Activated T-helper 1 cell treated with anti-CD3 and anti-CD28 coated beads, Interleukin-2, amount 50 U/mL, for 16 hours (primary cell): Measurements from ENCODE around the gene PSKH1.

Experiments
- DNase-seq, 2 donors: peaks; one replicate each; pipeline ENCODE4 v3.0.0-alpha.2; 2020; ENCODE audit warnings: low read depth in 1 of 2, low spot score in 1 of 2

Gene PSKH1

DNA sequence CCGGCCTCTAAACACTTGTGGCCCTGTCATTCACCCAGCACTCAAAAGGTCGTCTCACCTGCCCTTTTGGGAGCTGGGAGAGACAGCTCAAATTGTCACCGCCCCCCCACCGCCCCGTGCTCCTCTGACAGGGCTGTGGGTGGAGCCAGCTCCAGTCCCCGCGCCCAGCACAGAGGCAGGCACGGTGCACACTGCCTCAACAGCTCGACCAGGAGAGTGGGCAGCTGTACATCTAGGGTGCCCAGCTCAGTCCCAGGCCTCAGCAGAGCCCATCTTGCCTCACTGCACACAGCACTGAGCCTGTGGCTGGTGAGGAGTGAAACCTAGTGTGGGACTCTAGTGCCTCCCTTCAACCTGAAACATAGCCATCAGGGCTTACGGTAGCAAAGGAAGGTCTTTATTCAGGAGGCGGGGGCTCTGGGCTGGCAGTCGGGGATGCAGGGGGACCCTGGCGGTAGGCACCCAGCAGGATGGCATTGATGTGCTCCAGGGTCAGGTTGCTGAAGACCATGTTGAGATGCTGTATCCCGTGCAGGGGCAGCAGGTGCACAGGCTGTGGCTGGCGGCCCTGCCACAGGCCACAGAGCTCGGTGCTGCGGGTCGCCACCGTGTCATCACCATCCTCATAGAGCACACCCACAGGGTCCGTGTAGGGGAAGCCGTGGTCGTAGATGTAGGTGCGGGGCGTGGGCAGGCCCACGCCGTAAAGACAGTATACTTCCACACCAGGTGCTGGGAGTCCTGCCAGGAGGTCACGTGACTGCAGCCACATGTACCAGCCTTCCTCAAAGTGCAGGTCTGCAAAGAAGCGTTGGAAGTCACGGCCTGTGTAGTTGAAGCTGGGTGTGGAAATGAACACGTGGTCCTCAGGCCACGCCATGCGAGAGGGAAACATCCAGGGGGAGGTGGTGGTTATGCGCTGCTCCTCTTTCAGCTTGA lies 46.7 kb downstream of the PSKH1 start:
- DNase-seq = no peak

DNA sequence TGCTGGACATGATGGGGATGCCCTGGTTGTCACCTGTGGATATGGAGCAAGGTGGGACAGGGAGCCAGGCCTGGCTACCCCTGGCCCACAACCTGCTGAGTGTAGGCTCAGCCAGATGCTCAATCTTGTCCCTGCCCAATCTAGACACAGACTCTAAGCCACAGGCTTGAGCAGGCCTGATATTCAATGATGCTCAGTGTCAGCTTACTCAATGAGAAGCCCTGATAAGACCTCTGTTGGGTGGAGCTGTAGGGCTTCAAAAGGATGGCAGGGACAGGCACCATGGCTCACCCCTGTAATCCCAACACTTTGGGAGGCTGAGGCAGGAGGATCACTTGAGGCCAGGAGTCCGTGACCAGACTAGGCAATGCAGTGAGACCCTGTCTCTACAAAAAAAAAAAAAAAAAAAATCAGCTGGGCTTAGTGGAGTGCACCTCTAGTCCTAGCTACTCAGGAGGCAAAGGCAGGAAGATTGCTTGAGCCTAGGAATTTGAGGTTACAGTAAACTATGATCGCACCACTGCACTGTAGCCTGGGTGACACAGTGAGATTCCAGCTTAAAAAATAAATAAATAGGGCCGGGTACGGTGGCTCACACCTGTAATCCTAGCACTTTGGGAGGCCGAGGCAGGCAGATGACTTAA lies 47.5 kb downstream of the PSKH1 start:
- DNase-seq = no peak

GRCh38 chr16:67941469-67942199 lies 48.6 kb downstream of the PSKH1 start:
- DNase-seq = no peak

DNA sequence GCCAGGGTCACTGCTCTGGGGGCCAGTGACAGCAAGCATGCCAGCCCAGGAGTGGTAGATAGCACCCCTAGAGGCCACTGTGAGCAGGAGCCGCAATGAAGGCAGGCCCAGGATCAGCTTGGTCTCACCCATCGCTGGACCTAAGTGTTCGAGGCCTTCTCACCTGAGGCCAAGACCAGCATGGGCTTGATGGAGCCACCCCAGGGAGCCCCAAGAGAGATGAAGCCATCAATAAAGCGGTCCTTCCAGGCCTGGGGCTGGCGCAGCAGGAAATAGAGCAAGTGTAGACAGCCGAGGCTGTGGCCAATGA lies 49.1 kb downstream of the PSKH1 start:
- no peak for DNase-seq

DNA sequence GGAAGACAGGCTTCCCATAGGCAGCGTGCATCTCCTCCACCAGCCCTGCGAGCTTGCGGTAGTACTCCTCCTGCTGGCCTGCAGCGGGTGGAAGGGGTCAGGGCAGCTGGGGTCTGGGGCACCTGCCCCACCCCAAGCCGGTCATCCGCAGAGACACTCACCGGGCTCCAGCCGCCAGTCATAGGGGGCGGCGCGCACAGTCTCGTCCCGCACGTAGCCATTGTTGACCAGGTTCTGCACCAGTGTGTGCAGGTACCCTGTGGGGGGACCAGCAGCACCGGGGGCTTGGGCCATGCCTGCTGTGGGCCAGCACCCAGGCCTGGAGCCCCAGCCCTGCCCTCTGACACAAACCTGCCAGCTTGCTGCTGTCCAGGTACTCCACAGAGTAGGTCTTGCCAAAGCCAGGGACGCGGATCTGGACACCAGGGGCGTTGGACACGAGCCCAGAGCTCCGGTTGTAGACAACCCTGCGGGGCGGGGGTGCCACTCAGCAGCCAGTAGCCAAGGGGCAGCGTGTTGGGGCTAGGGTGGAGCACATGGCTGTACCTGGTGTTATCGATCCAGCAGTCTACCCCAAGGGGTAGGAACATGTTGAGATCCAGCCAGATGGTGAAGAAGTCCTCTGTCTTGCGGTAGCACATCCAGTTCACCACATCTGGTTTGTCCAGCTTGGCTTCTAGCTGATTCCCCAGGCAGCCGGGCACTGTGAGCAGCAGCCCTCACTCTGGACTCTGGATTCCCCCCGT lies 49.6 kb downstream of the PSKH1 start:
- DNase-seq = no peak

DNA sequence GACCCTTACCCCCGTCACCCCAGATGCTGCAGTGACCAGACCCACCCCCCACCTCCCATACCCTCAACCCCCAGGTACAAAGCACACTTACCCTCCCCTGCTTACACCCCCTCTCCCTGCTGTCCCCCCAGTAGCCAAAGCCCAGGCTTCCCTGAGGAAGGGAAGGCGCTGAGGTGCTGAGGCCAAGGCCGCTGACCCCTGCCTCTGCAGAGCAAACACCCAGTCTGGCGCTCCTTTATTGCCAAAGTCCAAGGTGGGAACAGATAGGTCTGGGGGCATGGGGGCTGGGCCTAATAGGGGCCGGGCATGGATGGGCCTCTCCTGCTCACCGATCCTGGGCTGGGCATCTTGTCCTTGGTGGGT lies 50.2 kb downstream of the PSKH1 start:
- no peak for DNase-seq

- DNase-seq = no peak
Observed at GRCh38 chr16:67943619-67944504, 50.8 kb downstream of the PSKH1 start, which contains the start of gene LCAT. TSS of gene LCAT (minus strand) at chr16:67944120. CDS start at chr16:67944101, 19 bp downstream.

DNA sequence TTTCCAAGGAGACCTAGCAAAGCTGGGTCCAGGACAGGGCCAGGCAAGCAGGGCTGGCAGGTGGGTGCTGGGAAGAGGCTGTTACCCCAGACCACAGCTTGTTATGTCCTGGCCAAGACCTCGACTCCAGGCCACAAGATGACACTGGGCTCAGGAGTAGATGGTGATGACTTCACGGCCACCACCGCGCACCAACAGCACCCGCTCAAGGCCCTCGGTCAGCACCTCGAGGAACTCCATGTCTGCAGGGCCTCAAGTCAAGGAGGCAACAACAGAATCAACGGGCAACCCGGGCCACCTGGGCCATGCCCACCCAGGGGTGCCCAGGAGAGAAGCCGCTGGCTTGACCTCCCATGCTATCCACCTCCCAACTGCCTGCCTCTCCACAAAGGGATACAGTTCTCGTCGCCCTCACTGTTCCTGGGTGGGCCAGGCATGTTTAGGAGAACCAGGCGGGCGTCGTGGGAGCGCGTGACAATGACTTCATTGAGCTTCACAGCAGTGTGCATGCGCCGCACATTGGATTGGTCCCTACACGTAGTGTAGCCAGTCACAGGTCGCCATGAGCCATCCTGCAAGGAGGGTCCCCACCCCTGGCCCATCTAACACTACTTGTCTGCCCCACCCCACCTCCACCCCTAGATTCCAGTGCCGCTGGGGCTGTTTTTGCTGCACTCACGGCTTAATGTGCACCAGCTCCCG lies 51.8 kb downstream of the PSKH1 start:
- DNase-seq = no peak

- DNase-seq = no peak
Observed at GRCh38 chr16:67945392-67945933, 52.4 kb downstream of the PSKH1 start.

- DNase-seq = no peak
Observed at GRCh38 chr16:67946128-67946569, 53.1 kb downstream of the PSKH1 start.

DNA sequence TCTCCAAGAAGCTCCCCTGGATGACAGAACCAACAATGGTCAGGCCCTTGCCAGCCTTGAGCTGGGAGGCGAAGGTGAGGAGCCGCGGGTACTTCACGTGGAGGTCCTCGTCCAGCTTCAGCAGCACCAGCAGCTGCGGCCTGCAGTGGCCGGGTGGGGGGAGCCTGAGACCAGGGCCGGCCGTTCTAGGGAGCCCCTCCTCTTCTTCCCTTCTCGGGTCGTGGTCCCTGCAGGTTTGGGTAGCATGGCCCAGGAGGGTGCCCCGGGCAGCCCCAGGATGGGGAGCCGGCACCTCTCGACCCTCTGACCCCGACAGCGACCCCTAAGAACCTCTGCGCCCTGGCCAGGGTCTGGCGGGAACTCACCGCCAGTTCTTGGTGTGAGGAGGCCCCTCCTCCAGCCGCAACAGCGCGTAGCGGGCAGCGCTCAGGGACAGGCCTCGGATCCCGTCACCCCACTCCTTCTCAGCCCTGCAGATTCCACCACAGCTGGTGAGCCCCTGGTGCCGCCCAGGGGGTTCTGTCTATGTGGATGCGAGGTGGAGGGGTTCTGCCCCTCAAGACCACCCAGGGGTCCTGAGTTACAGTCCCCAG lies 54.0 kb downstream of the PSKH1 start:
- no peak for DNase-seq

- DNase-seq = no peak
Observed at GRCh38 chr16:67948015-67948414, 55.0 kb downstream of the PSKH1 start.

- no peak for DNase-seq
Observed at GRCh38 chr16:67949645-67950044, 56.6 kb downstream of the PSKH1 start.

DNA sequence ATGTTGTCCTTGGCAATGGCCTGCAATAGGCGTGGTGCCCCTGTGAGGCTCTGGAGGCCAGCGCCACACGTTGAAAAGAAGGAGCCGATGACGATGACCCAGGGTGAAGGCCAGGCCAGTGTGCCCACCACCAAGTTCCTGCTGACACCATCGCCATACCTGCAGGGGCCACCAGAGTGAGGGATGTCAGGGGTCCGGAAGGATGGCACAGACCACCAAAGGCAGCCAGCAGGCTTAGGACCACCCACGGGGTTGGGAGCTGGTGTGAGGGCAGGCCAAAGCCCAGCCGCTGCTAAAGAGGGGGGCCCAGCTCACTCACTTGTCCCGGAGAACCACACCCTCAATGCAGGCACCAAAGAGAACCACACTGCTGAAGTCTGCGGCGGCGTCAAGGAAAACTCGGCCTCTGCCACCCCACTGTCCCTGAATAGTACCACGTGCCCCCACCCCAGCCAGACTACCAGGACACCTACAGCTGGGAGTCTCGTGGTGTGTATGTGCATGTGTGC lies 57.3 kb downstream of the PSKH1 start:
- DNase-seq = no peak

GRCh38 chr16:67951485-67951884 lies 58.4 kb downstream of the PSKH1 start:
- no peak for DNase-seq

DNA sequence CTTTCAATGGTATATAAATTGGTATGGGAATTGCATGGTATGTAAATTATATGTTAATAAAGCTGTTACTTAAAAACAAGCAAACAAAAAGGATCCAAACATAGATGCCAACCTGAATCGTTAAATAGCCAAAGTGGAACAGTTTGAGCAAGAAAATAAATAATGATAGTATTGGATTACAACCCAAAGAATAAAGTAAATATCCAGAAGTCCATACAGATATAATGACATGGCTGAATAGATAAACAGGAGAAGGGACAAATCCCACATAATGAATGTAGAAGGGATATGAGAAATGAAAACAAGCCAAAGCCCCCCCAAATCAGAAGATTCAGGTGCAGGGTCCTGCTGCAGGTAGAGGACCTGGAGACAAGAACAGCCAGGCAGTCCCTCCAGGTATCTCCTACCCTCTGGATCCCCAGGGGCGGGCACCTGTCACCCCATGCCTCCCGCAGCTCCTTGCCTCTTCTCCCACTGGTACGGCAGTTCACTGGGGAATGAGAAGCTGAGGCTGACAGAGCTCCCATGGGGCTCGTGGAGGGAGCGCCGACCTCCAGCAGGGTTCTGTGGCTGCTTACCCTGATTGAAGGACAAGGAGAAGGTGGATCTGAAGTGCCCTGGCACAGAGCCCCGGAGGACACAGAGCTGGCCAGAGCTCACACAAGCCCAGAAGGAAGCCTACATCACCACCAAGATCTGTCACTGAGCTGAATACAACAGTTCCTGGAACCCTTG lies 60.8 kb downstream of the PSKH1 start:
- no peak for DNase-seq

- DNase-seq = no peak
Observed at GRCh38 chr16:67954421-67955196, 61.6 kb downstream of the PSKH1 start.
